Neuron (in vitro differentiated cells): Measurements from ENCODE around the gene CFD.
"Not testable (repeated sequence)": the region's sequence is repeated elsewhere in the genome, so short reads cannot be mapped to it uniquely, and the experiment has no call there.

Experiments used
- H2AFZ ChIP-seq: one replicate; pipeline ENCODE4 v1.6.1; 2013; ENCODE audit warnings: low read depth, mild to moderate bottlenecking, inconsistent platforms, low read length, moderate library complexity
- H3K27me3 ChIP-seq: one replicate; pipeline ENCODE4 v1.6.1; 2013; ENCODE audit warnings: low read length; ENCODE audit not compliant: insufficient read depth
- H3K36me3 ChIP-seq: one replicate; pipeline ENCODE4 v1.6.1; 2013; ENCODE audit warnings: low read length; ENCODE audit not compliant: insufficient read depth
- H3K4me1 ChIP-seq: one replicate; pipeline ENCODE4 v1.6.1; 2013; ENCODE audit warnings: low read length; ENCODE audit not compliant: insufficient read depth
- H3K4me3 ChIP-seq: 2 replicates; pipeline ENCODE4 v1.5.1; 2013; ENCODE audit warnings: mild to moderate bottlenecking, low read length, moderate library complexity
- H3K9me3 ChIP-seq: one replicate; pipeline ENCODE4 v1.6.1; 2013; ENCODE audit warnings: low read length

The CFD gene

DNA sequence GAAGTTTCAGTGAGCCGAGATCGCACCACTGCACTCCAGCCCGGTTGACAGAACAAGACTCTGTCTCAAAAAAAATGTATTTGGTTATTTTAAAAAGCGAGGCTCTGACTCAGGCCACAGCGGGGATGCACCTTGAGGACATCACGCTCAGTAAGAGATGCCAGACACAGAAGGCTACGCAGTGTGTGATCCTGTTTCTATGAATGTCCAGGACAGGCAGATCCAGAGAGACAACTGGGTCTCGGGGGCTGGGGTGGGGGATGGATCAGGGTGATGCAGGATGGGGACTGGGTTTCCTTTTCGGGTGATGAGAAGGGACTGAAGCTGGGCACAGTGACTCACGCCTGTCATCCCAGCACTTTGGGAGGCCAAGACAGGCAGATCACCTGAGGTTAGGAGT, 28.1 kb downstream of the CFD start:
- Histone ChIP-seq H3K4me3 (no peak overlapping the region), H3K27me3 (no peaks in the 10 kb centered on the region), H2AFZ (no peak overlapping the region), H3K4me1 (peaks cover 5% of the 10 kb centered on the region), H3K36me3 (peaks cover 66% of the 10 kb centered on the region), H3K9me3 (no peaks in the 10 kb centered on the region)

DNA sequence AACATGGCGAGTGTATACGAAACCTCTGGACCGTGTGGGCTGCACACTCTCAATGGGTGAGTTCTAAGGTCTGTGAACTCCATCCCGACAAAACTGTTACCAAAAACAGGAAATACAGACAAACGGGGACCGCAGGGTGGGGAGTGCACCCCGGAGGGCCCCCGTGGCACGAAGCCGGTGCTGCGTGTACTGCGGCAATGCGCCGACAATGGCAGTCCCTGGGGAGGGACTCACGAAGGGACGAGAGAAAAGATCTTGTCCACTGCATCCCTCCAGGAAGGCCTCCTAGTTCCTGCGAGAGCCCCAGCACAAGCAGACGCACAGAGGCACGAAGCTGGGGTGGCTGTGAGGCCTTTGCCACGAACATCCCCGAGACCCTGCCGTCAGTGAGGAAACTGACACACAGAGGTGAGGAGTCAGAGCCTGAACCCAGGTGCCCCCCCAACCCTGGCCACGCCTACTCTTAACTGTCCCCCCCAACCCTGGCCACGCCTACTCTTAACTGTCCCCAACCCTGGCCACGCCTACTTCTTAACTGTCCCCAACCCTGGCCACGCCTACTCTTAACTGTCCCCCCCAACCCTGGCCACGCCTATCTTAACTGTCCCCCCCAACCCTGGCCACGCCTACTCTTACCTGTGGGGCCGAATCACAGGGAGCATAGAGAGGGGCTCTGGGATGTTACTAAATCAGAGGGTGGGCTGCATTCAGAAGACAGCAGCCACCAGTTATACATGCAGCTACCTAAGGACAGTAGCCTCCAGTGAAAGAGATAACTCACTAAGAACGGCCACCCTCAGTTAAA, 29.3 kb downstream of the CFD start:
- Histone ChIP-seq H3K9me3 (no peaks in the 10 kb centered on the region), H3K4me3 (no peak overlapping the region), H3K4me1 (peaks cover 5% of the 10 kb centered on the region), H3K36me3 (peaks cover 55% of the 10 kb centered on the region), H3K27me3 (no peaks in the 10 kb centered on the region), H2AFZ (no peak overlapping the region)

DNA sequence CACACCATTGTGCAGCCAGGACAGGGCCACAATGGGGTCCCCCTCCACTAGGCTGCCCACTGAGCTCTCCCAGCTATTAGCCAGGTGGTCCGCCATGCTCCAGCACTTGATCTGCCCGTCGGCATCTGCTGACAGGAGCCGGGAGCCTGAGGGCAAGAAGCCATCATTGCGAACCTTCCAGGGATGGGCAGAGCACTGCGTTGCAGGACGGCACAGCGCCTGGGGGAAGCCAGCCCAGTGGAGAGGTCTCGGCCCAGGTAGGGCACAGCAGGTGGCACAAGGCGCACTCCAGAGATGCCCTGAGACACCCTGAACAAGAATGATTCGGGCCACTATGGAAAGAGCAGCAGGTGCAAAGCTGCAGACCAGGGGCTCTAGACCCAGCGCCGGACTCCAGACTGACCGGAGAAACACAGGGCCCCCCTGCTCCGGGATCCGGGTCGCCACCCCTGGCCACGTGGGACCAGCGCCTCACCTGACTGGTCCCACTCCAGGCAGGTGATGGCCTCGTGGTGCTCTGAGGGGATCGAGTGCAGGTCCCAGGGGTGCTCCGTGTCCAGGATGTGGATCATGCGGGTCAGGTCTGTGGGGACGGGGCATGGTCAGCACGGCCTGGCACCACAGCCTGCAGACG, 30.3 kb downstream of the CFD start:
- Histone ChIP-seq H2AFZ (no peak overlapping the region), H3K27me3 (no peaks in the 10 kb centered on the region), H3K9me3 (no peaks in the 10 kb centered on the region), H3K4me1 (peaks cover 5% of the 10 kb centered on the region), H3K4me3 (no peak overlapping the region), H3K36me3 (peaks cover 45% of the 10 kb centered on the region)

DNA sequence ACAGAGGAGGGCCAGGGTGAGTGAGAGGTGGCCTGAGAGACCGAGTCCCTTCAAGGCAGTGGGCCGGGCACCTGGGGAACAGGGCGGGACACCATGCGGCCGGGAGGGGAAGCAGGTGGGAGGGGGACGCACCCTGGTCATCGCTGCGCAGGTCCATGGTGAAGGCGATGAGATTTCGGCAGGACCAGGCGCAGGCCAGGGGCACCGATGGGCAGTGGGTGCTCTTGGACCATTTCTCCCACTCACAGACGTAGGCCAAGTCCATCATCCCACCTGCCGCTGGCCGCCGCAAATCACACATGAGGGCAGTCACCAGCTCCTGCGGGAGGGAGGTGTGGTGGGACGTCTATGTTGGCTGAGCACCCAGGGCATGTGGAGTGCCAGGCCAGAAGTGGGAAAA, 31.4 kb downstream of the CFD start:
- no peaks in the 10 kb centered on the region for H3K9me3 ChIP-seq
- no peak overlapping the region for H3K4me3 ChIP-seq
- peaks cover 5% of the 10 kb centered on the region for H3K4me1 ChIP-seq
- no peaks in the 10 kb centered on the region for H3K27me3 ChIP-seq
- H3K36me3 ChIP-seq: peaks cover 37% of the 10 kb centered on the region
- no peak overlapping the region for H2AFZ ChIP-seq

DNA sequence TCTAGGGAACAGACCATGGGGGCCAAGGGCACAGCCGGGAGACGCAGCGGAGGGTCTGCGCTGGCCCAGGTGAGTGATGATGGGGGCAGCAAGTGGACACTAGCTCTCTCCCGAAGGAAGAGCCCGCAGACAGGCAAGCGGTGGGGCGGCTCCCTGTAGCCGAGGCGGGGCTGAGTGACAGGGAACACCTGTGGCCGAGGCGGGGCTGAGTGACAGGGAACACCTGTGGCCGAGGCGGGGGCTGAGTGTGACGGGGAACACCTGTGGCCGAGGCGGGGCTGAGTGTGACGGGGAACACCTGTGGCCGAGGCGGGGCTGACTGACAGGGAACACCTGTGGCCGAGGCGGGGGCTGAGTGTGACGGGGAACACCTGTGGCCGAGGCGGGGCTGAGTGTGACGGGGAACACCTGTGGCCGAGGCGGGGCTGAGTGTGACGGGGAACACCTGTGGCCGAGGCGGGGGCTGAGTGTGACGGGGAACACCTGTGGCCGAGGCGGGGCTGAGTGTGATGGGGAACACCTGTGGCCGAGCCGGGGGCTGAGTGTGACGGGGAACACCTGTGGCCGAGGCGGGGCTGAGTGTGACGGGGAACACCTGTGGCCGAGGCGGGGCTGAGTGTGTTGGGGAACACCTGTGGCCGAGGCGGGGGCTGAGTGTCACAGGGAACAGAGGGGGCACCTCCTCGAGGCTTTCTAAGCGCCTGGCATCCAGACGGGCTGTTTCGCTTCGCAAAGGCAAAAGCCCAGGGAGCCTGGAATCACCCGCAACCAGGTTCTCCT, 32.1 kb downstream of the CFD start:
- H3K4me1 ChIP-seq, H3K27me3 ChIP-seq, H2AFZ ChIP-seq, H3K9me3 ChIP-seq: not testable (repeated sequence)
- Histone ChIP-seq H3K36me3 (peaks cover 35% of the 10 kb centered on the region), H3K4me3 (peak overlapping the region; percentile 98)

DNA sequence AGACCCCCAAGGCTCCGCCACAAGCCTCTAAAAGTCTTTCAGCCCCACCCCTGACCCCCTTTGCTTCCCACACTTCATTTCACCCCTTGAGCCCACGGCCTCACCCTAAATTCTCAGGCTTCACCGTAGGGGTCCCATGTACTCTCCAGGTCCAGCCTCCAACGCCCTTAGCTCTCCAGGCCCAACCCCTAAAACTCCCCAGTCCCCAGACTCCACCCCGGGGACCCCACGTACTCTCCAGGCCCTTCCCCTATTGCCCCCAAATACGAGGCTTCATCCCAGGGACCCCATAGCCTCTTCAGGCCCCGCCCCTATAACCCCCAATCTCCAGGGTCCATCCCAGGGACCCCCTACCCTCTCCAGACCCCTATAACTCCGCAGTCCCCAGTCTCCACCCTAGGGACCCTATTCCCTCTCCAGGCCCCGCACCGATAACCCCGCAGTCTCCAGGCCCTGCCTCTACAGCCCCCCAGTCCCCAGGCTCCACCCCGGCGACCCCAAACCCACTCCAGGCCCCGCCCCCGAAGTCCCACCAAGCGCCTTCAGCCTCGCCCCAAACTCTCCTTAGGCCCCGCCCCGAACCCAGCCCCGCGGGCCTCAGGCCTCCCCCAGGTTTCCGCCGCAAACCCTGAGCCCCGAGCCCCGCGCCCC, 32.9 kb downstream of the CFD start:
- H2AFZ ChIP-seq: no peak overlapping the region
- peak overlapping the region; percentile 98 for H3K4me3 ChIP-seq
- H3K27me3 ChIP-seq: no peaks in the 10 kb centered on the region
- peaks cover 5% of the 10 kb centered on the region for H3K4me1 ChIP-seq
- H3K36me3 ChIP-seq: peaks cover 40% of the 10 kb centered on the region
- H3K9me3 ChIP-seq: no peaks in the 10 kb centered on the region

DNA sequence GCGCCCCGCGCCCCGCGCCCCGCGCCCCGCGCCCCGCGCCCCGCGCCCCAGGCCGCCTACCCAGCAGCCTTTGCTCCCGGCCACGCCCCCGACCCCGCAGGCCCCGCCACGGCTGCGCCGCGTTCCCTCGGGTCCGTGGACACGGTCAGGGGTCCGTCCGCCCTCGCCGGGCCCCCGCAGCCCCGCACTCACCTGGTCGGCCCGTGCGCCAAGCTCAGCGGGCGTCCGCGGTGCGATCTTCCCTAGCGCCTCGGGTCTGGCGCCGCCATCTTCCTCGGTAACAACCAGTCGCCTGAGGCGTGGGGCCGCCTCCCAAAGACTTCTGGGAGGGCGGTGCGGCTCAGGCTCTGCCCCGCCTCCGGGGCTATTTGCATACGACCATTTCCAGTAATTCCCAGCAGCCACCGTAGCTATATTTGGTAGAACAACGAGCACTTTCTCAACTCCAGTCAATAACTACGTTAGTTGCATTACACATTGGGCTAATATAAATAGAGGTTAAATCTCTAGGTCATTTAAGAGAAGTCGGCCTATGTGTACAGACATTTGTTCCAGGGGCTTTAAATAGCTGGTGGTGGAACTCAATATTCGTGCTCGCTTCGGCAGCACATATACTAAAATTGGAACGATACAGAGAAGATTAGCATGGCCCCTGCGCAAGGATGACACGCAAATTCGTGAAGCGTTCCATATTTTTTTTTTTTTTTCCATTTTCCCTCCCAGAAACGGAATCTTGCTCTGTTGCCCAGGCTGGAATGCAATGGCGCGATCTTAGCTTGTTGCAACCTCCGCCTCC, 33.6 kb downstream of the CFD start, which contains the start of the genes MED16 and RNU6-9:
MED16 (minus strand) TSS at position 294 of the 796 bp plus-strand sequence. CDS start 2,056 bp downstream, outside the sequence.
RNU6-9 (plus strand) TSS at position 591 of the 796 bp plus-strand sequence.
- H2AFZ ChIP-seq: peak within 1 kb of the TSS; percentile 95
- peaks cover 5% of the 10 kb centered on the region for H3K4me1 ChIP-seq
- peak within 1 kb of the TSS; percentile 98 for H3K4me3 ChIP-seq
- H3K9me3 ChIP-seq: no peaks in the 10 kb centered on the region
- no peaks in the 10 kb centered on the region for H3K27me3 ChIP-seq
- H3K36me3 ChIP-seq: peaks cover 37% of the 10 kb centered on the region

DNA sequence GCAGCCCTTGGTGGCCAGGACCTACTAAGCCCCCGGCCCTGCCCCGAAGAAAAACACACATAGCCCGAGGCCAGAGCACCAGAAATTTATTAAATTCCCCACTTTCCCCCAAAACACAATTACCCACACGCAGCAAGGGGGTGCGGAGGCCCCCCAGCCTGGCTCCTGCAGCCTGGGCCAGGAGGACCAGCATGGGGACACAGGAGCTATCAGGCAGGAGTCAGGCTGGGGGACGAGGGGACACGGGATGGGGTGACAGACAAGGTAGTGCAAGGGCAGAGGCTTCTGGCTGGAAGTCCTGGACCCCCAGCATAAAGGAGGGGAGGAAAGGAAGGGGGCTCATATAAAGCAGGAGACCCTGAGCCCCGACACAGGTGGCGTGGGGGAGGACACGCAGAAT, 37.0 kb downstream of the CFD start:
- peaks cover 12% of the 10 kb centered on the region for H3K4me1 ChIP-seq
- no peaks in the 10 kb centered on the region for H3K27me3 ChIP-seq
- H3K4me3 ChIP-seq: no peak overlapping the region
- no peaks in the 10 kb centered on the region for H3K9me3 ChIP-seq
- H2AFZ ChIP-seq: no peak overlapping the region
- peaks cover 22% of the 10 kb centered on the region for H3K36me3 ChIP-seq

DNA sequence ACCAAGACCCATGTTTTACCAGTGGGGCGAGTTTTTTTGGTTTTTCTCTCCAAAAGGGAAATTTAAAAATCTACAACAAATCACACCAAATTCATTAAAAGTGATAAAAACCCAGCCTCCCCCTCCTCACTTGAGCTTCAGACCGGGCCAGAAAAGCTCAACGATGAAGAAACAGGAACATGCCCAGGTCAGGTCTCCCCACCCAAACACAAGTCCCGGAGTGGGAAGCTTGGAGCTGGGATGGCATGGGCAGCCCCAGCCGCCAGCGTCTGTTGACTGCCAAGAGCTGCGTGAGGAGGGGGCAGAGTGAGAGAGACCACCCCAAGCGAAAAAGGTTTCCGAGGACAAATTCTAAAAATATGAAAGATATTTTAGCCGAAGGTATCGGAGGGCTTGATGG, 37.5 kb downstream of the CFD start:
- H3K36me3 ChIP-seq: peaks cover 25% of the 10 kb centered on the region
- H2AFZ ChIP-seq: no peak overlapping the region
- H3K9me3 ChIP-seq: no peaks in the 10 kb centered on the region
- H3K4me1 ChIP-seq: peaks cover 10% of the 10 kb centered on the region
- no peaks in the 10 kb centered on the region for H3K27me3 ChIP-seq
- no peak overlapping the region for H3K4me3 ChIP-seq

DNA sequence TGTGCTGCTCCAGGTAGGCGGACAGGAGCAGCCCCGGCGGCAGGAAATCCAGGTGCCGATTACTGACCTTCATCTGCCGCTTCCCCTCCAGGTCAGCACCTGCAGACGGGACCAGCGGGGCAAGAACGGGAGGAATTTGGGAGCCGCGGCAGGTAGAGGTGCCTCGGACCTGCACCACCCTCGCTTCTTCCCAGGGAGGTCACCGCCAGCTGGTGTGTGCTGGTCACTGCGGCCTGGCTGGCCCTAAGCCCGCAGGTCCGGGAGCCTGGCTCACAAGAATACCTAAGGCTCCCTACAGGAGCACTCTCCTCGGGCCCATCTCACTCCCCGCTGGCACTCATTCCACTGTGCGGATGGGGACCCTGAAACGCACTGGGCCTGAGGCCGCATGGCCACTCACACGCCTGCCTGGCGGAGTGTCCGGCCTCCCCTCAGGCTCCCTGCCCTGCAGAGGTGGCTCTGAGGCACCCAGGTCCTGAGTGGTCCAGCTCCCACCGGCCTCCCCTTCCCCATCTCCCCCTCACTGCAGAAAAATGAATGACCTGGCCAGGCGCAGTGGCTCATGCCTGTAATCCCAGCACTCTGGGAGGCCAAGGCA, 38.1 kb downstream of the CFD start:
- Histone ChIP-seq H3K9me3 (no peaks in the 10 kb centered on the region), H3K4me3 (no peak overlapping the region)

DNA sequence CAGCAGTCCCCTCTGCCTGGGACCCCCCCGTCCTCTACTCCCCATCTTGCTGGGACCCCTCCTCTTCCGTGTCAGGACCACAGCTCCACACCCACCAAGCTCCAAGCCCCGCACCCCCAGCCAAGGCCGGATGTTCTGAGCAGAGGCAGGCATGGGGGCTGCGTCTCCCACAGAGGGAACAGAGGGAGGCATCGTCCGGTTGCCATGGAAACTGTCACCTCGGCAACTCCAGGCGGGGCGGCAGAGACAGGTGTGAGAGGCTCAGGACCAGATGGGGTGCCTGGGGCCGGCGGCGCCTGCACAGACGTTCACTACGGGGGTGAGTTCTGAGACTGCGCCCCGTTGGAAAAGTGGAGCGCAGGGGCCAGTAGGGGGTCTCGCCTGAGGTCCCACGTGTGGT, 39.2 kb downstream of the CFD start:
- Histone ChIP-seq H3K36me3 (peaks cover 27% of the 10 kb centered on the region), H3K4me3 (no peak overlapping the region), H3K9me3 (no peaks in the 10 kb centered on the region), H3K27me3 (no peaks in the 10 kb centered on the region), H3K4me1 (peaks cover 7% of the 10 kb centered on the region), H2AFZ (no peak overlapping the region)

More for the DNA sequence above, 38.1 kb downstream of the CFD start:
- Histone ChIP-seq H3K27me3 (no peaks in the 10 kb centered on the region), H3K36me3 (peaks cover 27% of the 10 kb centered on the region), H3K4me1 (peaks cover 7% of the 10 kb centered on the region), H2AFZ (no peak overlapping the region)
